Measurements from ENCODE around the gene TMEM72.
"Not testable (repeated sequence)": the region's sequence is repeated elsewhere in the genome, so short reads cannot be mapped to it uniquely, and the experiment has no call there.

The TMEM72 gene

GRCh38 chr10:44911081-44911540 is at the start of gene TMEM72:
TMEM72 (plus strand) TSS chr10:44911337; CDS start chr10:44911513, 176 bp downstream.
- DNase-seq = no peak

- no peak for DNase-seq
Observed at GRCh38 chr10:44862006-44862751, 49.0 kb upstream of the TMEM72 start.

- DNase-seq = no peak
Observed at GRCh38 chr10:44862924-44863323, 48.2 kb upstream of the TMEM72 start.

GRCh38 chr10:44863344-44864047 is 47.6 kb upstream of the TMEM72 start:
- no peak for DNase-seq

GRCh38 chr10:44864051-44864450 is 47.1 kb upstream of the TMEM72 start:
- DNase-seq = peak; percentile 26

- peak; percentile 76 for DNase-seq
Observed at GRCh38 chr10:44864637-44865288, 46.4 kb upstream of the TMEM72 start.

- no peak for DNase-seq
Observed at GRCh38 chr10:44865289-44865671, 45.9 kb upstream of the TMEM72 start.

- DNase-seq = not testable (repeated sequence)
Observed at GRCh38 chr10:44866367-44866766, 44.8 kb upstream of the TMEM72 start.

- DNase-seq = no peak
Observed at GRCh38 chr10:44870031-44870430, 41.1 kb upstream of the TMEM72 start.

GRCh38 chr10:44873160-44873559 is 38.0 kb upstream of the TMEM72 start:
- no peak for DNase-seq

GRCh38 chr10:44874166-44874565 is 37.0 kb upstream of the TMEM72 start:
- DNase-seq = no peak

- peak; percentile 78 for DNase-seq
Observed at GRCh38 chr10:44878706-44879530, 32.2 kb upstream of the TMEM72 start.

GRCh38 chr10:44879531-44879899 is 31.6 kb upstream of the TMEM72 start:
- no peak for DNase-seq

- no peak for DNase-seq
Observed at GRCh38 chr10:44880090-44880715, 30.9 kb upstream of the TMEM72 start.

- DNase-seq = no peak
Observed at GRCh38 chr10:44881649-44882048, 29.5 kb upstream of the TMEM72 start.

- no peak for DNase-seq
Observed at GRCh38 chr10:44882166-44882720, 28.9 kb upstream of the TMEM72 start.

- no peak for DNase-seq
Observed at GRCh38 chr10:44883593-44884331, 27.4 kb upstream of the TMEM72 start.

- DNase-seq = no peak
Observed at GRCh38 chr10:44885710-44886109, 25.4 kb upstream of the TMEM72 start.

GRCh38 chr10:44886966-44887365 is 24.2 kb upstream of the TMEM72 start:
- DNase-seq = no peak

GRCh38 chr10:44888886-44889285 is 22.3 kb upstream of the TMEM72 start:
- DNase-seq = no peak

- DNase-seq = no peak
Observed at GRCh38 chr10:44889834-44890233, 21.3 kb upstream of the TMEM72 start.

Data from stimulated activated CD4-positive, alpha-beta T cell treated with anti-CD3 and anti-CD28 coated beads, Interleukin-1b, Interleukin-23, amount 100 ng/mL, for 48 hours (primary cell).